Thoracic aorta (tissue), 2 donors: ENCODE results near the gene IL23A. TPM values are rescaled to one million over a fixed set of nuclear protein-coding genes. Genes with fewer than 3 reads are reported as not detected.

Experiments used
- ATAC-seq: fragments of 150-250 bp; one replicate; pipeline ENCODE4 v1.8.0; 2017; ENCODE audit warnings: low read depth; ENCODE audit not compliant: insufficient number of reproducible peaks, low FRiP score
- DNase-seq: peaks from one replicate; pipeline ENCODE4 v3.0.0-alpha.2; 2020; ENCODE audit warnings: low spot score
- H3K27ac ChIP-seq, 2 donors: fragments of 200-600 bp; sonication (generic); 1 replicate in 1 of 2; 2 replicates in 1 of 2; pipeline ENCODE4 v1.5.1; 2016; ENCODE audit warnings: mild to moderate bottlenecking in 2 of 2, moderate library complexity in 2 of 2
- H3K27me3 ChIP-seq: fragments of 200-600 bp; sonication (generic); replicated peaks from 2 replicates; pipeline ENCODE4 v1.6.0; 2016; ENCODE audit warnings: mild to moderate bottlenecking; ENCODE audit not compliant: insufficient read depth
- H3K36me3 ChIP-seq: fragments of 200-600 bp; sonication (generic); one replicate; pipeline ENCODE4 v1.5.1; 2016
- H3K4me1 ChIP-seq, 2 donors: fragments of 200-600 bp; sonication (generic); 1 replicate in 1 of 2; 2 replicates in 1 of 2; pipeline versions ENCODE4 v1.5.1 to v1.6.0; 2016; ENCODE audit warnings: low read depth in 2 of 2, mild to moderate bottlenecking in 1 of 2; ENCODE audit not compliant: control insufficient read depth in 1 of 2
- H3K4me3 ChIP-seq: fragments of 200-600 bp; sonication (generic); 2 replicates; pipeline ENCODE4 v1.5.1; 2016; ENCODE audit warnings: mild to moderate bottlenecking
- H3K9me3 ChIP-seq: fragments of 200-600 bp; sonication (generic); 2 replicates; pipeline ENCODE4 v1.5.1; 2016
- total RNA-seq, 2 donors: library from RNA; depleted of rRNA; stranded (reverse); fragments of >200 nt; gene quantifications; one replicate each; pipeline versions ENCODE4 v1.1.0 to v1.2.3, GENCODE V29; 2016
- TF ChIP-seq, protein P1 (sequence below): fragments of 200-600 bp; sonication (generic); IDR thresholded peaks from one replicate; pipeline ENCODE4 v1.5.1; 2019; ENCODE audit warnings: antibody characterized with exemption

The IL23A gene
- total RNA-seq, 2 donors from 2014 or later: not detected

DNA sequence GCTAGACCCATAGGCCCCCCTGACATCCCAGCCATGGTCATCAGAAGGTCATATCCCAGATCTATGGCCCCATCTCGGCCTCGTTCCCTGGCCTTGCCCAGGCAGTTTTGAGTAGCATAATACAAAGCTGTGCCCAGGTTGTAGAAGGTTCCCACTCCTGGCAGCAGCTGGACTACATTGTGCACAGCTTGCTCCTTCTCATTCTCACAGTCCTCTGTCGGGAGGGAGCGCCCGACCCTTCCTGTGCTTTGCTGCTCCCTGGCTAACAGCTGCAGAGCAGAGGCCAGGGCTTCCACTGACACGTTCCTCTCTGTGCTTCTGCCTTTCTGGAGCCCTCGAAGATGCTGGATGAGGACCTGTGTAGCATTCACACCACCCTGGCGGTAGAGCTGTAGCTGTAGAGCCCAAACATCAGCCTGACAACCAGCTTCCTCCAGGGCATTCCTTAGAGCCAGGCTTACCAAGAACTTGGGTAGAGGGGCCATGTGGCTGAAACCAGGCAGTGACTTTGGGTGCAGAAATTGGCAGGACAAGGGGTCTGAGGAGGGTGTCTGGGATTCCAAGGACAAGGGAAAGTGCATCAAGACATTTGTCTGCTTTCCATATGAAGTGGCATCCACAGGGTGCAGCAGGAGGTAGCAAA is 22.9 kb downstream of the IL23A start:
- ATAC-seq (no peak), DNase-seq (no peak)
- Histone ChIP-seq H3K36me3 (no peaks in the 10 kb centered on the region), H3K27ac (no peak overlapping the region), H3K4me3 (no peak overlapping the region), H3K9me3 (no peaks in the 10 kb centered on the region), H3K4me1 (peaks cover 10 to 29% of the 10 kb centered on the region in 2 donors), H3K27me3 (no peaks in the 10 kb centered on the region)
- TF ChIP-seq, protein P1, sequence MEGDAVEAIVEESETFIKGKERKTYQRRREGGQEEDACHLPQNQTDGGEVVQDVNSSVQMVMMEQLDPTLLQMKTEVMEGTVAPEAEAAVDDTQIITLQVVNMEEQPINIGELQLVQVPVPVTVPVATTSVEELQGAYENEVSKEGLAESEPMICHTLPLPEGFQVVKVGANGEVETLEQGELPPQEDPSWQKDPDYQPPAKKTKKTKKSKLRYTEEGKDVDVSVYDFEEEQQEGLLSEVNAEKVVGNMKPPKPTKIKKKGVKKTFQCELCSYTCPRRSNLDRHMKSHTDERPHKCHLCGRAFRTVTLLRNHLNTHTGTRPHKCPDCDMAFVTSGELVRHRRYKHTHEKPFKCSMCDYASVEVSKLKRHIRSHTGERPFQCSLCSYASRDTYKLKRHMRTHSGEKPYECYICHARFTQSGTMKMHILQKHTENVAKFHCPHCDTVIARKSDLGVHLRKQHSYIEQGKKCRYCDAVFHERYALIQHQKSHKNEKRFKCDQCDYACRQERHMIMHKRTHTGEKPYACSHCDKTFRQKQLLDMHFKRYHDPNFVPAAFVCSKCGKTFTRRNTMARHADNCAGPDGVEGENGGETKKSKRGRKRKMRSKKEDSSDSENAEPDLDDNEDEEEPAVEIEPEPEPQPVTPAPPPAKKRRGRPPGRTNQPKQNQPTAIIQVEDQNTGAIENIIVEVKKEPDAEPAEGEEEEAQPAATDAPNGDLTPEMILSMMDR: no peak

DNA sequence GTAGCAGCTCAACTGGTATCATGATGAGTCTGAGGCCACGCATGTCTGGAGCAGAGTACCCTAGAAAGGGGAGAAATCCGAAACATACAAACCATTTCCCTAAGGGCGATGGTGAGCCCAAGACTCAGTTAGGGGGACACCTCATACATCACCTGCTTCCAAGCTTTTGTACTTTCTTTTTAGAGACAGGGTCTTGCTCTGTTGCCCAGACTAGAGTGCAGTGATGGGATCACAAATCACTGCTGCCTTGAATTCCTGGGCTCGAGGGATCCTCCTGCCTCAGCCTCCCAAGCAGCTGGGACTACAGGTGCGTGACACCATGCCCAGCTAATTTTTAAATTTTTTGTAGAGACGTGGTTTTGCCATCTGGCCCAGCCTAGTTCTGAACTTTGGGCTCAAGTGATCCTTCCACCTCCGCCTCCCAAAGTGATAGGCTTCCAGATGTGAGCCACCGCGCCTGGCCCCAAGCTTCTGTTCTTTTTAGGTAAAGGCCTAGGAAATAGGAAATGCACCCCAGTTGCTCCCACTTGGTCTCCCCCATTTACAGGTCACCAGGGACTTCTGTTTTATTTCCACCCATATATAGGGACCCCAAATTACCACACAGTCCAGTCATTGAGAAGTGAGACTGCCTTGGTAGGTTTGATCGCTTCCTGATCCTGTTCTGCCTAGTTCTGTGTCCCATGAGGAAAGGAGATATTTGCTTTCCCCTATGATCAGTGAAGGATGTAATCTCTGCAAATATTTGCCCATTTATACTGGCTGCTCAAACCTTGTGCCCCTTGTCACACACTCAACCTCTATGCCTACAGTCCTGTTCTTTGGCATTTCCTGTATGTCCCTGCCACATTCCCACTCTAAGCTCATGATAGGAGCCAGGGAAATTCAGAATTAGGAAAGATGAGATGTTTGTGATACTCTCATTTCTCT is 23.7 kb downstream of the IL23A start, which contains the start of gene APOF:
Gene APOF (minus strand): TSS at position 728 of the 930 bp plus-strand sequence. CDS start 112 bp downstream, at position 616.
- TF ChIP-seq, protein P1: no peak
- no peak within 1 kb of the TSS for H3K4me3 ChIP-seq
- H3K4me1 ChIP-seq: peaks cover 10 to 25% of the 10 kb centered on the region in 2 donors
- H3K9me3 ChIP-seq: no peaks in the 10 kb centered on the region
- no peaks in the 10 kb centered on the region for H3K27me3 ChIP-seq
- H3K27ac ChIP-seq: no peak within 1 kb of the TSS
- ATAC-seq (no peak), DNase-seq (no peak)
- H3K36me3 ChIP-seq: no peaks in the 10 kb centered on the region

DNA sequence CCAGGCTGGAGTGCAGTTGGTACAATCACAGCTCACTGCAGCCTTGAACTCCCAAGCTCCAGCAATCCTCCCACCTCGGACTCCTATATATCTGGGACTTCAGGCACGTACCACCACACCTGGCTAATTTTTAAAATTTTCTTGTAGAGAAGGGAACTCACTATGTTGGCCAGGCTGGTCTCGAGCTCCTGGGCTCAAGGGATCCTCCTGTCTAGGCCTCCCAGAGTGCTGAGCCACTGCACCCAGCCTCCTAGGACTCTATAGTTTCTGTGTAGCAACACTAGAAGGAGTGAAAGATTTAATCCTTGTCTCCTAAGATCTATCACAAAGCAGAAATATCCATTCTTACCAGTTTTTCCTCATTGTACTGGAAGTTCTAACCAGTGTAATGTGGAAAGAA is 28.3 kb downstream of the IL23A start:
- DNase-seq (no peak), ATAC-seq (no peak)
- TF ChIP-seq, protein P1: no peak
- H3K27ac ChIP-seq: no peak overlapping the region
- no peaks in the 10 kb centered on the region for H3K9me3 ChIP-seq
- no peaks in the 10 kb centered on the region for H3K27me3 ChIP-seq
- no peak overlapping the region for H3K4me3 ChIP-seq
- no peaks in the 10 kb centered on the region for H3K36me3 ChIP-seq
- H3K4me1 ChIP-seq: no peaks in the 10 kb centered on the region

DNA sequence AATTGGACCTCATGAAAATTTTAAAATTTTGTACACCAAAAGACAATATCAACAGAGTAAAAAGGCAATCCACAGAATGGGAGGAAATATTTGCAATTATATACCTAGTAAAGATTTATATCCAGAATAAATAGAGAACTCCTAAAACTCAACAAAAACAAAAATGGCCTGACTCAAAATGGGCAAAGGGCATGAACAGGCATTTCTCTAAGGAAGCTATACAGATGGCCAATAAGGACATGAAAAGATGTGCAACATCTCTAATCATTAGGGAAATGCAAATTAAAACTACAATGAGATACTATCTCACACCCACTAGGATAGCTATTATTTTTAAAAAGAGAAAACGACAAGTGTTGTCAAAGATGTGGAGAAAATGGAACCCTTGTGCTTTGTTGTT is 34.8 kb downstream of the IL23A start:
- ATAC-seq (no peak), DNase-seq (no peak)
- Histone ChIP-seq H3K27ac (no peak overlapping the region), H3K9me3 (no peaks in the 10 kb centered on the region), H3K4me1 (no peaks in the 10 kb centered on the region), H3K27me3 (no peaks in the 10 kb centered on the region), H3K36me3 (no peaks in the 10 kb centered on the region), H3K4me3 (no peak overlapping the region)
- TF ChIP-seq, protein P1: no peak
